CD4-positive, alpha-beta memory T cell (primary cell): ENCODE data around the gene PTPRM. TPM values are rescaled to one million over a fixed set of nuclear protein-coding genes. Genes with fewer than 3 reads are reported as not detected.
A peak's percentile ranks its signal among the peaks of the same experiment; 100 is the strongest.

Experiments
- CTCF ChIA-PET: fragments of 350-600 bp; sonication (Branson Sonifier 250); formaldehyde crosslinking; loops from one replicate; lab custom pipeline; 2021; ENCODE audit warnings: inconsistent platforms; ENCODE audit not compliant: partially characterized antibody; lab: Charles Lee
- POLR2A ChIA-PET: fragments of 350-600 bp; sonication (Branson Sonifier 250); formaldehyde crosslinking; loops from one replicate; lab custom pipeline; 2021; ENCODE audit not compliant: partially characterized antibody; lab: Charles Lee
- DNase-seq, 5 donors: peaks; one replicate each; pipeline versions ENCODE4 v3.0.0 to v3.0.0-alpha.2; 2020 to 2022; ENCODE audit warnings: mixed read lengths in 1 of 5
- H3K27ac ChIP-seq: one replicate; pipeline ENCODE4 v1.7.0; 2013; ENCODE audit warnings: low read depth, low read length
- H3K27me3 ChIP-seq: 2 replicates; pipeline ENCODE4 v1.7.0; 2013; ENCODE audit warnings: mild to moderate bottlenecking, low read length, moderate library complexity; ENCODE audit not compliant: insufficient read depth
- H3K36me3 ChIP-seq: 2 replicates; pipeline ENCODE4 v1.7.0; 2013; ENCODE audit warnings: mild to moderate bottlenecking, low read length, moderate library complexity; ENCODE audit not compliant: insufficient read depth
- H3K4me1 ChIP-seq: 2 replicates; pipeline ENCODE4 v1.7.0; 2013; ENCODE audit warnings: mild to moderate bottlenecking, low read length, moderate library complexity; ENCODE audit not compliant: insufficient read depth
- H3K4me3 ChIP-seq, 2 donors: one replicate each; pipeline ENCODE4 v1.7.0; 2013; ENCODE audit warnings: low read length in 2 of 2, mild to moderate bottlenecking in 1 of 2
- H3K9me3 ChIP-seq, 2 donors: one replicate each; pipeline ENCODE4 v1.7.0; 2013; ENCODE audit warnings: low read length in 2 of 2, control low read depth in 1 of 2; ENCODE audit not compliant: control insufficient read depth in 1 of 2
- H3K27ac Mint-ChIP-seq, 7 donors: one replicate each; pipeline ENCODE4 v1.8.0; 2020 to 2021; ENCODE audit warnings: mixed read lengths in 7 of 7, mild to moderate bottlenecking in 6 of 7, inconsistent platforms in 3 of 7, moderate library complexity in 3 of 7
- H3K27me3 Mint-ChIP-seq, 2 donors: one replicate each; pipeline ENCODE4 v1.8.0; 2020 to 2021; ENCODE audit warnings: mixed read lengths in 2 of 2
- H3K36me3 Mint-ChIP-seq, 2 donors: one replicate each; pipeline ENCODE4 v1.8.0; 2020 to 2021; ENCODE audit warnings: mixed read lengths in 2 of 2, inconsistent platforms in 1 of 2, mild to moderate bottlenecking in 1 of 2
- H3K4me1 Mint-ChIP-seq, 4 donors: one replicate each; pipeline ENCODE4 v1.8.0; 2020 to 2021; ENCODE audit warnings: mixed read lengths in 4 of 4, mild to moderate bottlenecking in 1 of 4
- H3K4me3 Mint-ChIP-seq, 8 donors: one replicate each; pipeline ENCODE4 v1.8.0; 2020 to 2021; ENCODE audit warnings: mixed read lengths in 8 of 8, mild to moderate bottlenecking in 7 of 8, moderate library complexity in 6 of 8, inconsistent platforms in 3 of 8
- H3K9me3 Mint-ChIP-seq, 8 donors: one replicate each; pipeline ENCODE4 v1.8.0; 2020 to 2021; ENCODE audit warnings: mixed read lengths in 8 of 8, mild to moderate bottlenecking in 5 of 8, inconsistent platforms in 3 of 8, moderate library complexity in 1 of 8
- intact Hi-C: fragments of 100-400 bp; cut with micrococcal nuclease; formaldehyde crosslinking; loops from one replicate; pipeline ENCODE4 v1.15.1; 2023
- polyA plus RNA-seq, 2 donors: library from polyadenylated mRNA; unstranded; fragments of 300-500 nt; fragmentation: Illumina TruSeq; gene quantifications; one replicate each; pipeline ENCODE4 v1.2.3, GENCODE V29; 2021
- total RNA-seq, 2 experiments: library from RNA; stranded (reverse); gene quantifications; one replicate each; pipeline ENCODE4 v1.2.3, GENCODE V29; 2021

The PTPRM gene
- total RNA-seq (10 to 100 TPM; 16.1 to 20.1 TPM), polyA plus RNA-seq (1 to 10 TPM; 6.7 to 9.7 TPM)

GRCh38 chr18:7566567-7567473 lies at the start of gene PTPRM:
TSS of gene PTPRM (plus strand) at chr18:7567316. CDS start at chr18:7567819, 503 bp downstream.
- CTCF ChIA-PET, result no interaction called here
- H3K27ac ChIP-seq, result peak within 1 kb of the TSS; percentile 9
- Mint-ChIP-seq H3K9me3 (peaks cover 0 to 8% (median 0%) of the 10 kb centered on the region in 8 donors), H3K27ac (peak within 1 kb of the TSS in 2 of 7 donors; percentile 46 to 60), H3K4me3 (peak within 1 kb of the TSS; percentile 55 to 74 (median 64)), H3K4me1 (peaks cover 0 to 11% (median 5%) of the 10 kb centered on the region in 4 donors), H3K36me3 (no peaks in the 10 kb centered on the region), H3K27me3 (peaks cover 23 to 25% of the 10 kb centered on the region in 2 donors)
- no peaks in the 10 kb centered on the region for H3K4me1 ChIP-seq
- intact Hi-C loops, result no loop called here
- no peak within 1 kb of the TSS for H3K4me3 ChIP-seq
- peaks cover 5% of the 10 kb centered on the region for H3K27me3 ChIP-seq
- H3K9me3 ChIP-seq, result no peaks in the 10 kb centered on the region
- DNase-seq, result peak in 4 of 5 donors; percentile 59 to 62 (median 62)
- POLR2A ChIA-PET, result no interaction called here
- no peaks in the 10 kb centered on the region for H3K36me3 ChIP-seq

- ChIA-PET POLR2A (no interaction called here), CTCF (no interaction called here)
- intact Hi-C loops, result no loop called here
- H3K4me1 Mint-ChIP-seq, result no peaks in the 10 kb centered on the region
- no peaks in the 10 kb centered on the region for H3K36me3 ChIP-seq
- no peaks in the 10 kb centered on the region for H3K36me3 Mint-ChIP-seq
- no peak overlapping the region for H3K4me3 Mint-ChIP-seq
- no peak overlapping the region for H3K27ac Mint-ChIP-seq
- H3K4me3 ChIP-seq, result no peak overlapping the region
- H3K9me3 Mint-ChIP-seq, result peaks cover 0 to 1% (median 0%) of the 10 kb centered on the region in 8 donors
- no peaks in the 10 kb centered on the region for H3K4me1 ChIP-seq
- no peak for DNase-seq
- H3K27me3 Mint-ChIP-seq, result no peaks in the 10 kb centered on the region
- no peak overlapping the region for H3K27ac ChIP-seq
- no peaks in the 10 kb centered on the region for H3K27me3 ChIP-seq
- no peaks in the 10 kb centered on the region for H3K9me3 ChIP-seq
These were observed 49.3 kb upstream of the PTPRM start for GRCh38 chr18:7517852-7518251.

GRCh38 chr18:7520200-7520785 lies 46.8 kb upstream of the PTPRM start:
- CTCF ChIA-PET, result no interaction called here
- intact Hi-C loops, result no loop called here
- POLR2A ChIA-PET, result no interaction called here

GRCh38 chr18:7521226-7521856 lies 45.8 kb upstream of the PTPRM start:
- Histone ChIP-seq H3K36me3 (no peaks in the 10 kb centered on the region), H3K27me3 (no peaks in the 10 kb centered on the region), H3K9me3 (no peaks in the 10 kb centered on the region), H3K4me1 (no peaks in the 10 kb centered on the region), H3K27ac (no peak overlapping the region), H3K4me3 (no peak overlapping the region)
- Mint-ChIP-seq H3K9me3 (peaks cover 0 to 1% (median 0%) of the 10 kb centered on the region in 8 donors), H3K36me3 (no peaks in the 10 kb centered on the region), H3K4me3 (no peak overlapping the region), H3K4me1 (no peaks in the 10 kb centered on the region), H3K27me3 (no peaks in the 10 kb centered on the region), H3K27ac (no peak overlapping the region)
- DNase-seq, result no peak
- intact Hi-C loops, result no loop called here
- POLR2A ChIA-PET, result no interaction called here
- CTCF ChIA-PET, result no interaction called here

More at GRCh38 chr18:7520200-7520785, 46.8 kb upstream of the PTPRM start:
- Histone ChIP-seq H3K27ac (no peak overlapping the region), H3K36me3 (no peaks in the 10 kb centered on the region), H3K4me3 (no peak overlapping the region), H3K9me3 (no peaks in the 10 kb centered on the region), H3K27me3 (no peaks in the 10 kb centered on the region), H3K4me1 (no peaks in the 10 kb centered on the region)
- Mint-ChIP-seq H3K36me3 (no peaks in the 10 kb centered on the region), H3K27ac (no peak overlapping the region), H3K9me3 (peaks cover 0 to 1% (median 0%) of the 10 kb centered on the region in 8 donors), H3K4me1 (no peaks in the 10 kb centered on the region), H3K27me3 (no peaks in the 10 kb centered on the region), H3K4me3 (no peak overlapping the region)
- DNase-seq, result no peak

- POLR2A ChIA-PET, result no interaction called here
- no peak overlapping the region for H3K4me3 Mint-ChIP-seq
- intact Hi-C loops, result no loop called here
These were observed 43.3 kb upstream of the PTPRM start for GRCh38 chr18:7523772-7524171.

GRCh38 chr18:7524786-7525185 lies 42.3 kb upstream of the PTPRM start:
- H3K27me3 Mint-ChIP-seq, result no peaks in the 10 kb centered on the region
- no peaks in the 10 kb centered on the region for H3K36me3 ChIP-seq
- no peak for DNase-seq
- no peaks in the 10 kb centered on the region for H3K9me3 Mint-ChIP-seq
- H3K4me3 Mint-ChIP-seq, result peak overlapping the region in 1 of 8 donors; percentile 6
- H3K36me3 Mint-ChIP-seq, result no peaks in the 10 kb centered on the region
- no peaks in the 10 kb centered on the region for H3K4me1 ChIP-seq
- H3K27ac ChIP-seq, result no peak overlapping the region
- CTCF ChIA-PET, result no interaction called here
- no peaks in the 10 kb centered on the region for H3K9me3 ChIP-seq
- no peaks in the 10 kb centered on the region for H3K27me3 ChIP-seq
- no peak overlapping the region for H3K4me3 ChIP-seq
- POLR2A ChIA-PET, result no interaction called here
- no peak overlapping the region for H3K27ac Mint-ChIP-seq
- intact Hi-C loops, result no loop called here
- no peaks in the 10 kb centered on the region for H3K4me1 Mint-ChIP-seq

More at GRCh38 chr18:7523772-7524171, 43.3 kb upstream of the PTPRM start:
- Histone ChIP-seq H3K27me3 (no peaks in the 10 kb centered on the region), H3K4me3 (no peak overlapping the region), H3K36me3 (no peaks in the 10 kb centered on the region), H3K9me3 (no peaks in the 10 kb centered on the region), H3K4me1 (no peaks in the 10 kb centered on the region), H3K27ac (no peak overlapping the region)
- H3K4me1 Mint-ChIP-seq, result no peaks in the 10 kb centered on the region
- CTCF ChIA-PET, result no interaction called here
- no peaks in the 10 kb centered on the region for H3K9me3 Mint-ChIP-seq
- no peak overlapping the region for H3K27ac Mint-ChIP-seq
- no peak for DNase-seq
- H3K36me3 Mint-ChIP-seq, result no peaks in the 10 kb centered on the region
- H3K27me3 Mint-ChIP-seq, result no peaks in the 10 kb centered on the region

- H3K9me3 Mint-ChIP-seq, result peaks cover 0 to 4% (median 2%) of the 10 kb centered on the region in 8 donors
- Histone ChIP-seq H3K9me3 (no peaks in the 10 kb centered on the region), H3K4me3 (no peak overlapping the region), H3K36me3 (no peaks in the 10 kb centered on the region), H3K27me3 (no peaks in the 10 kb centered on the region), H3K27ac (no peak overlapping the region), H3K4me1 (no peaks in the 10 kb centered on the region)
- intact Hi-C loops, result no loop called here
- H3K4me1 Mint-ChIP-seq, result no peaks in the 10 kb centered on the region
- ChIA-PET POLR2A (no interaction called here), CTCF (no interaction called here)
- no peak for DNase-seq
- no peak overlapping the region for H3K4me3 Mint-ChIP-seq
- no peaks in the 10 kb centered on the region for H3K36me3 Mint-ChIP-seq
- peaks cover 0 to 1% of the 10 kb centered on the region in 2 donors for H3K27me3 Mint-ChIP-seq
- no peak overlapping the region for H3K27ac Mint-ChIP-seq
These were observed 34.2 kb upstream of the PTPRM start for GRCh38 chr18:7532942-7533341.
